AG10803 (cell line): ENCODE data around the gene DCAF6.
A peak's percentile ranks its signal among the peaks of the same experiment; 100 is the strongest.

ENCODE experiments used
- DNase-seq: peaks from one replicate; pipeline ENCODE4 v3.0.0; 2010; ENCODE audit warnings: low read depth
- H3K4me3 ChIP-seq: 2 replicates; pipeline ENCODE4 v1.5.1; 2011; ENCODE audit warnings: mild to moderate bottlenecking, low read length, control low read depth
- CTCF ChIP-seq: conservative IDR thresholded peaks from 2 replicates; pipeline ENCODE4 v1.5.1; 2011; ENCODE audit warnings: mild to moderate bottlenecking, low read length, control low read depth, inconsistent platforms

The DCAF6 gene

GRCh38 chr1:168106274-168106673 is 169.8 kb downstream of the DCAF6 start:
- H3K4me3 ChIP-seq: no peak overlapping the region
- no peak for DNase-seq
- no peak for TF ChIP-seq CTCF

- peak; percentile 8 for DNase-seq
- TF ChIP-seq CTCF: no peak
- H3K4me3 ChIP-seq: no peak overlapping the region
These were observed 174.5 kb downstream of the DCAF6 start for GRCh38 chr1:168110896-168111545.

GRCh38 chr1:168112673-168113305 is 176.3 kb downstream of the DCAF6 start:
- no peak for TF ChIP-seq CTCF
- peak; percentile 31 for DNase-seq
- H3K4me3 ChIP-seq: no peak overlapping the region

- TF ChIP-seq CTCF: no peak
- DNase-seq: no peak
- no peak overlapping the region for H3K4me3 ChIP-seq
These were observed 178.4 kb downstream of the DCAF6 start for GRCh38 chr1:168114845-168115244.

GRCh38 chr1:168116327-168116799 is 179.9 kb downstream of the DCAF6 start:
- no peak for DNase-seq
- H3K4me3 ChIP-seq: no peak overlapping the region
- no peak for TF ChIP-seq CTCF

GRCh38 chr1:168119750-168120149 is 183.3 kb downstream of the DCAF6 start:
- TF ChIP-seq CTCF: no peak
- no peak for DNase-seq
- no peak overlapping the region for H3K4me3 ChIP-seq

- no peak for TF ChIP-seq CTCF
- DNase-seq: peak; percentile 92
- 0 out of 2 replicates have a peak overlapping the region, but pooled peaks have one; percentile 8 for H3K4me3 ChIP-seq
These were observed 185.0 kb downstream of the DCAF6 start for GRCh38 chr1:168121401-168122011.
